ENCODE data around the gene KCNK10. TPM values are rescaled to one million over a fixed set of nuclear protein-coding genes. Genes with fewer than 3 reads are reported as not detected.
A peak's percentile ranks its signal among the peaks of the same experiment; 100 is the strongest.

KCNK10 gene
- polyA plus RNA-seq, 2 of the 4 experiments (the other 2 are of a cell fraction): not detected

DNA sequence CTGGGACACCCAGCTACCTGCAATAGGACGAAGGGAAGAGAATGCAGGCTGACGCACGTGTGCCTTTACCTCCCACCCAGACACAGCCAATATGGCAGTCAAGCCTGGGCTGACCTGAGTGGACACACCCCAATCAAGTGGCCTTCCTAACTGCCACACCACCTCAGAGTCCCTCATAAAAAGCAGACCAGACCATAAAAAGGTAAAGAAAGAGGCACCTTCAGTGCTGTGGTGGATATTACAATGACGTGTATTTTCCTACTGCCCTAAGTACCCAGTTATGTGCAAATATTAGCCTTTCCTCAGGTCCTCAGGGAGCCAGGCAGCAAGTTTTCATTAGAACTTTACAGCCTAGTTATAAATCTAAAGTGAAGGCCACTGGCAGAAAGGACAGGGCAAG is 75.8 kb downstream of the KCNK10 start:
- Histone ChIP-seq H3K4me1 (no peaks in the 10 kb centered on the region), H3K4me2 (no peak overlapping the region), H3K9me3 (no peaks in the 10 kb centered on the region), H3K4me3 (no peak overlapping the region), H3K27ac (no peak overlapping the region)
- TF ChIP-seq JUN (IDR thresholded peaks at IDR 0.05): no peak
- TF ChIP-seq RCOR1 (IDR thresholded peaks at IDR 0.05; ENCODE audit: low read depth, low read length): no peak
- no peak for TF ChIP-seq CBX2 (IDR thresholded peaks at IDR 0.05; ENCODE audit: borderline replicate concordance, low read depth)
- TF ChIP-seq, protein P1, sequence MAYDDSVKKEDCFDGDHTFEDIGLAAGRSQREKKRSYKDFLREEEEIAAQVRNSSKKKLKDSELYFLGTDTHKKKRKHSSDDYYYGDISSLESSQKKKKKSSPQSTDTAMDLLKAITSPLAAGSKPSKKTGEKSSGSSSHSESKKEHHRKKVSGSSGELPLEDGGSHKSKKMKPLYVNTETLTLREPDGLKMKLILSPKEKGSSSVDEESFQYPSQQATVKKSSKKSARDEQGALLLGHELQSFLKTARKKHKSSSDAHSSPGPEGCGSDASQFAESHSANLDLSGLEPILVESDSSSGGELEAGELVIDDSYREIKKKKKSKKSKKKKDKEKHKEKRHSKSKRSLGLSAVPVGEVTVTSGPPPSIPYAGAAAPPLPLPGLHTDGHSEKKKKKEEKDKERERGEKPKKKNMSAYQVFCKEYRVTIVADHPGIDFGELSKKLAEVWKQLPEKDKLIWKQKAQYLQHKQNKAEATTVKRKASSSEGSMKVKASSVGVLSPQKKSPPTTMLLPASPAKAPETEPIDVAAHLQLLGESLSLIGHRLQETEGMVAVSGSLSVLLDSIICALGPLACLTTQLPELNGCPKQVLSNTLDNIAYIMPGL (CRISPR knock-in tag; IDR thresholded peaks at IDR 0.05; ENCODE audit: borderline replicate concordance): no peak
- TF ChIP-seq HEYL (CRISPR knock-in tag; IDR thresholded peaks at IDR 0.05): no peak
- no peak for TF ChIP-seq BHLHE40 (IDR thresholded peaks at IDR 0.05; ENCODE audit: low read depth, low read length)
- TF ChIP-seq MAFK (IDR thresholded peaks at IDR 0.05; ENCODE audit: partially characterized antibody): no peak
- no peak for TF ChIP-seq POLR2AphosphoS2 (conservative IDR thresholded peaks at IDR 0.05; ENCODE audit: low read length)
- no peak for TF ChIP-seq ZSCAN20 (CRISPR knock-in tag; IDR thresholded peaks at IDR 0.05)
- no peak for TF ChIP-seq ZFP36 (IDR thresholded peaks at IDR 0.05; ENCODE audit: borderline replicate concordance, partially characterized antibody)
- no peak for TF ChIP-seq CHD4 (IDR thresholded peaks at IDR 0.05; ENCODE audit: borderline replicate concordance)
- TF ChIP-seq, protein P2, sequence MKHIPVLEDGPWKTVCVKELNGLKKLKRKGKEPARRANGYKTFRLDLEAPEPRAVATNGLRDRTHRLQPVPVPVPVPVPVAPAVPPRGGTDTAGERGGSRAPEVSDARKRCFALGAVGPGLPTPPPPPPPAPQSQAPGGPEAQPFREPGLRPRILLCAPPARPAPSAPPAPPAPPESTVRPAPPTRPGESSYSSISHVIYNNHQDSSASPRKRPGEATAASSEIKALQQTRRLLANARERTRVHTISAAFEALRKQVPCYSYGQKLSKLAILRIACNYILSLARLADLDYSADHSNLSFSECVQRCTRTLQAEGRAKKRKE (CRISPR knock-in tag; IDR thresholded peaks at IDR 0.05; ENCODE audit: low read depth): no peak
- no peak for TF ChIP-seq RAD21 (conservative IDR thresholded peaks at IDR 0.05 in 1 of 2, IDR thresholded peaks at IDR 0.05 in 1 of 2)
- TF ChIP-seq NPAS2 (CRISPR knock-in tag; IDR thresholded peaks at IDR 0.05; ENCODE audit: borderline replicate concordance): no peak
- TF ChIP-seq USF2 (IDR thresholded peaks at IDR 0.05): no peak
- no peak for TF ChIP-seq HDAC2 (IDR thresholded peaks at IDR 0.05)
- TF ChIP-seq CEBPB (IDR thresholded peaks at IDR 0.05): no peak
- FAIRE-seq: no peak
- CTCF ChIA-PET: interaction anchor here (0.8 to 2.8 kb wide), 4 partner anchors 9 to 58 kb away, joined by 3 to 8 read pairs (median 4); no protein-coding TSS in a partner anchor
- no peak for DNase-seq (ENCODE audit: low read depth in 1 of 2, low spot score in 1 of 2)
- POLR2A ChIA-PET: no interaction called here
- ATAC-seq: no peak
- WGBS (ENCODE audit: missing lambda C conversion rate): 45% methylated on average over 4 of the region's 4 CpGs

DNA sequence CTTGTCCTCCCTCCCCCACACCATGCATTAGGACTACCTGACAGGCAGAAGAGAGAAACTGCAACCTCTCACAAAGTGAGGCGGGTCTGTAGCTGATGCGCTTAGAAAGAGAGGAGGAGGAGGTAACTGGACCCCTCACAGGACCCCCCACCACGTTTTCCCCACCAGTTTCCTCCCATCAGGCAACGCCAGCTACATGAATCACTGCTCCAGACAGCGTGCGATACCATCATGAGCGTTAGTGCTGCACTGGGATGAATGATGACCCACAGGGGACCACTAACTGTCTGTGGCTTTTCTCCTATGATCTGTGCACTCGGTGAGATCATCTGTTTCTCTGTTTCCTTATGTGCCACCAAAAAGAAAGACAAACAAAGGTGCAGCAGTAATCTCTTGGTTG is 77.7 kb downstream of the KCNK10 start:
- Histone ChIP-seq H3K4me1 (no peaks in the 10 kb centered on the region), H3K4me2 (no peak overlapping the region), H3K4me3 (no peak overlapping the region), H3K9me3 (no peaks in the 10 kb centered on the region), H3K27ac (no peak overlapping the region)
- ChIA-PET CTCF (no interaction called here), POLR2A (no interaction called here)
- WGBS (ENCODE audit: missing lambda C conversion rate): 31% methylated on average over 8 of the region's 8 CpGs
- ATAC-seq (peak in 1 of 2 experiments; percentile 40; a peak in 1 of 6 replicates), FAIRE-seq (no peak), DNase-seq (ENCODE audit: low read depth in 1 of 2, low spot score in 1 of 2) (no peak)
- TF ChIP-seq FOSL2 (IDR thresholded peaks at IDR 0.05) (no peak), FOSL2 (CRISPR knock-in tag; IDR thresholded peaks at IDR 0.05) (no peak), MYC (IDR thresholded peaks at IDR 0.05; ENCODE audit: borderline replicate concordance, low read length) (no peak), CEBPB (IDR thresholded peaks at IDR 0.05) (no peak), HOXB5 (CRISPR knock-in tag; IDR thresholded peaks at IDR 0.05) (no peak), CBX2 (IDR thresholded peaks at IDR 0.05; ENCODE audit: borderline replicate concordance, low read depth) (no peak), BHLHE40 (IDR thresholded peaks at IDR 0.05; ENCODE audit: low read depth, low read length) (no peak), SREBF2 (IDR thresholded peaks at IDR 0.05) (no peak), PBX3 (IDR thresholded peaks at IDR 0.05) (no peak), FOXS1 (CRISPR knock-in tag; IDR thresholded peaks at IDR 0.05) (no peak), POLR2AphosphoS2 (conservative IDR thresholded peaks at IDR 0.05; ENCODE audit: low read length) (no peak), HDAC2 (IDR thresholded peaks at IDR 0.05) (no peak), JUN (IDR thresholded peaks at IDR 0.05) (no peak), RAD21 (conservative IDR thresholded peaks at IDR 0.05 in 1 of 2, IDR thresholded peaks at IDR 0.05 in 1 of 2) (no peak), NR3C1 (IDR thresholded peaks at IDR 0.05) (no peak), TFCP2L1 (CRISPR knock-in tag; IDR thresholded peaks at IDR 0.05) (no peak), ESRRA (IDR thresholded peaks at IDR 0.05; ENCODE audit: borderline replicate concordance, low read length) (no peak)
